ENCODE data around the gene MINDY2.
A peak's percentile ranks its signal among the peaks of the same experiment; 100 is the strongest.

The MINDY2 gene, protein sequence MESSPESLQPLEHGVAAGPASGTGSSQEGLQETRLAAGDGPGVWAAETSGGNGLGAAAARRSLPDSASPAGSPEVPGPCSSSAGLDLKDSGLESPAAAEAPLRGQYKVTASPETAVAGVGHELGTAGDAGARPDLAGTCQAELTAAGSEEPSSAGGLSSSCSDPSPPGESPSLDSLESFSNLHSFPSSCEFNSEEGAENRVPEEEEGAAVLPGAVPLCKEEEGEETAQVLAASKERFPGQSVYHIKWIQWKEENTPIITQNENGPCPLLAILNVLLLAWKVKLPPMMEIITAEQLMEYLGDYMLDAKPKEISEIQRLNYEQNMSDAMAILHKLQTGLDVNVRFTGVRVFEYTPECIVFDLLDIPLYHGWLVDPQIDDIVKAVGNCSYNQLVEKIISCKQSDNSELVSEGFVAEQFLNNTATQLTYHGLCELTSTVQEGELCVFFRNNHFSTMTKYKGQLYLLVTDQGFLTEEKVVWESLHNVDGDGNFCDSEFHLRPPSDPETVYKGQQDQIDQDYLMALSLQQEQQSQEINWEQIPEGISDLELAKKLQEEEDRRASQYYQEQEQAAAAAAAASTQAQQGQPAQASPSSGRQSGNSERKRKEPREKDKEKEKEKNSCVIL

DNA sequence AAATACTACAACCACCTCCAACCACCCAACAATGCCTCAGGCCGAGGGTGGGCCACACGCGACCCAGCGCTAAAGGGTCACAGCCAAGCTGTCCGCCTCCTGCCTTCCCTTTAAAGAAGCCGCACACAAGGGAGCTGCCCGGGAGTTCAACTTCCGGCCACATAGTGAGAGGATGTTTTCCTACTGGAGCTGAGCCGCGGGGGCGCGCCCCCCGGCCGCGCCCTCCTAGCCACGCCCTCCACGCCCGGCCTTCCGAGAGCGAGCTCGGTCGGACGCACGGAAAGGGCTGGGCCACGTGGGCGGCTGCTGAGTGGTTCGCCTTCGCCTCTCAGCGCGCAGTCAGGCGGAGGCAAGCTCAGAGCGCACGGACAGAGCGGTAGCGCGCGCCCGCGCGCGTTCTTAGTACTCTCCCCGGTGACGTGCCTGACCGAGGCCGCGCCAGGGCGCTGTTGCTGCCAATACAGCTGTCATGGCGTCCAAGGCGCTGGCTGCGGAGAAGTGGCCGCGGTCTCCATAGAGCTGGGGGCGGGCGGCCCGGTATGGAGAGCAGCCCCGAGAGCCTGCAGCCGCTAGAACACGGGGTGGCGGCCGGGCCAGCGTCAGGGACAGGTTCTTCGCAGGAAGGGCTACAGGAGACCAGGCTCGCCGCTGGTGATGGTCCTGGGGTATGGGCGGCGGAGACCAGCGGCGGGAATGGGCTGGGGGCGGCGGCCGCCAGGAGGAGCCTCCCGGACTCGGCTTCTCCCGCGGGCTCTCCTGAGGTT lies at the start of gene MINDY2:
TSS of gene MINDY2 (plus strand) at position 446 of the 764 bp plus-strand sequence. CDS start at position 540, 94 bp downstream.
- DNase-seq = peak; percentile 99

DNA sequence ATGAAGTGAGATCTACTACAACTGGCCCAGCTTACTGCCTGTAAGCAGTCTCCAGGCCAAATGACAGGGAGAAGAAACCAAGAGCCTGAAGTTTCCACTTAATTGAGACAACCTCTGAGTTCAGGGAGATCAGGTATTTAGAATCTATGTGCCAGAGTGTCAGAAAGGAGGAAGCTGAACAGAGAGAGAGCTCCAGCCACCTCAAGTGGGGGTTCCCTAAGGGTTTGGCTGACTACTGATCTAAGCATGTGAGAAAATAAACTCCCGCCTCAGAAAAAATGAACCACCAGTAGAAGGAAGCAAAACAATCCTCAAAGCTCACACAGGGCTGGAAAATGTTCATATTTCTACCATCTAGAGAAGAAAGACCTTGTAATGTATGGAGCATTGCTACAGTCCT lies 46.6 kb upstream of the MINDY2 start:
- no peak for DNase-seq

DNA sequence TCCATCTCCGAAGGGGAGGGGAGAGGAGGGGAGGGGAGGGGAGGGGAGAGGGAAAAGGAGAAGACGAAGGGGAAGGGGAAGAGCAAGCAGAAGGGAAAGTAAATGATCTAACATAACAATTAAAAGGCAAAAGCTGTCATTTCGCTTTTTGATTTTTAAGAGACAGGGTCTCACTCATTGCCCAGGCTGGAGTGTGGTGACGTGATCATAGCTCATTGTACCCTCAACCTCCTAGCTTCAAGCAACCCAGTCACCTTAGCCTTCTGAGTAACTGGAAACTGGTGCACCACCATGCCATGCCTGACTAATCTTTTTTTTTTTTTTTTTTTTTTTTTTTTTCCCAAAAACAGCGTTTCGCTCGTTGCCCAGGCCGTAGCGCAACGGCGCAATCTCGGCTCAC lies 44.2 kb upstream of the MINDY2 start:
- DNase-seq = no peak

DNA sequence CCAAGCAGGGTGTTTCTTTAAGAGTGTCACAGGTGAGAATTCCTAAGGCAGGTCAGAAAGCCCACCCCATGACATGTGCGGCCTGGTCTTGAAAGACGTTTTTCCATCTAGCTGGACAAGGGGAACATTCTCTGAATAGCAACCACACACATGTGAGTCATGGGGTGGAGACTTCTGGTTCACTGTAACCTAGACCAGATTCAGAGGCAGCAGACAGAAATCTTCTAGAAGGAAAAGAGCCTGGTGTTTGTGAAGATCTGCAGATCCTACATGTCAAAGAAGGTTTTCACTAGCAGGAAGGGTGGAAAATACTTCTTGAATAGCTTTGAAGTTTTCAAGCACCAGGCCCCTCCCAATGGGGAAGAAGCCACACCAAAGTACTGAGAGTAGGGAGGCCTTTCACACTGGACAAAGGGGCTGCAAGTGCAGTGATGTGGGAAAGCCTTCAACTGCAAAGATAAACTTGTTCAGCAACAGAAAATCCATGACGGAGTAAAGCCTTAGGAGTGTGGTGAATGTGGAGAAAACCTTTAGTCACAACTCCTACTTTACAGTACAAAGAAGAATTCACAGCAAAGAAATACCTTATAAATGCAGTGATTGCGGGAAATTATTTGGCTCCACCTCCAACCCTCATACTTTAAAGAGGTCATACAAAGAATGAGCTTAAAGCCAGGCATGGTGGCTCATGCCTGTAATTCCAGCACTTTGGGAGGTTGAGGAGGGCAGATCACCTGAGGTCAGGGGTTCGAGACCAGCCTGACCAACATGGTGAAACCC lies 39.2 kb upstream of the MINDY2 start:
- no peak for DNase-seq

DNA sequence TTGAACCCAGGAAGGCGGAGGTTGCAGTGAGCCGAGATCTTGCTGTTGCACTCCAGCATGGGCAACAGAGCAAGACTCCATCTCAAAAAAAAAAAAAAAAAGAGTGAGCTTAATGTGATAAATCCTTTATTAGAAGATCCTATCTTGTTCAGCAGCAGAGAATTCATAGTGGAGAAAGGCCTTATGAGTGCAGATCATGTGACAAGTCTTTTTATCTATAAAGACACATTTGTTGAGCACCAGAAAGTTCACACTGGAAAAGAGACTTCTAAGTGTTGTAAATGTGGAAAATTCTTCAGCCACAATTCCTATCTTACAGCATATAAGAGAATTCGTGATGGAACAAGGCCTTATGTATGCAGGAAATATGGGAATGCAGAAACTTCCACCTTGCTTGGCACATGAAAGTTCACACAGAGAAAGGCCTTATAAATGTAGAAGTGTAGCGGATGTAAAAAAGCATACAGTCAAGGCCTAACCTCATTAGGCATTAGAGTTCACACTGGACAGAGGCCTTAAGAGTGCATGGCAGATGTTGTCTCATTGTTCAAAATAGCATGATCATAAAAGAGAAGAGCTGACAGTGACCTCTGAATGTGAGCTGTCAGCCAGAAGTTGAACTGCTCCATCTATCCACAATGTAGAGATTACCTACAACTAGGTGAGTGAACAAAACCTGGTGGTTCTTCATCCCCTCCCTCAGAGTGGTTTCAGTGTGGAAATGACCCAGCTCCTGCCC lies 38.3 kb upstream of the MINDY2 start:
- peak; percentile 15 for DNase-seq

DNA sequence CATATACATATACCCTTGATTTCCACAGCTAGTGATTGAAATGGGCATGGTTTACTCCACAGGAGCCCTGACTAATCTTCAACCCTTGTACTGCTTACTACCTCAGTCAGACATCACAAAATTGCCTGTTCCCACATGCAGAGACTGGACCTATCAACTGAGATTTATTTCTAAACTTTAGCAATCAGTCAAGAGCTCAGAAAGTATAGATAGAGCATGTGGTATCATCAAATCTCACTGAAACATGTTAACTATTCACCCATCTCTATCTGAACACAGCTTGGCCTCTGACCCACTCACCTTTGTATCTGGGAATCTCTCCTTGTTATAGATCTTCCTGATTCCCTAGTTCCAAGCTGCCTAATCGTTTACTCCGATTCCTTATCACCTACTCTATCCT lies 36.2 kb upstream of the MINDY2 start:
- no peak for DNase-seq

DNA sequence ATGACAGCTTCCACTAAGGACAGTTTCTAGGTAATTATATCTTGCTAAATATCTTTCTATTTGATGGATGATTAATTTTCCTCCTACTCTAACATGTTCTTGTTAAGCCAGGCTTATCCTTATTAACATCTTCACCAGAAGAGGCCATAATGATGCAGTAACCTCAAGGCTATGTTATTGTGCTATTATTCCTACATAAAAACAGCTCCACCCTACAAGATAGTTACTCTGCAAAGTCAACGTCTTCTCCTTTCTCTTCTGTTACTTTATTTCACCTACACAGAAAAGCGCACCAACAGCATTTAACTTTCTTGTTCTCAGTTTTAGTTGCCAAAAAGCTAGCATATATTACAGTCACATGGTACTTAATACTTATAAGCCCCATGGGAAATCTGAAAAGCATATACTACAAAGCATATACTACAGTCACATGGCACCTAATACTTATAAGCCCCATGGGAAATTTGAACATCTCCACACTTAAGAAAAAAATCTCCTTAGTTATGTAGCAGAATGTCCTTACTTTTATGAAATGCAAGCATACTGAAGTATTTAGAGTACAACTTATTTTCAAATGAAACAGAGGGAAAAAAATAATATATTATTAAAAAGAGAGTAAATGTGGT lies 35.0 kb upstream of the MINDY2 start:
- peak; percentile 64 for DNase-seq

DNA sequence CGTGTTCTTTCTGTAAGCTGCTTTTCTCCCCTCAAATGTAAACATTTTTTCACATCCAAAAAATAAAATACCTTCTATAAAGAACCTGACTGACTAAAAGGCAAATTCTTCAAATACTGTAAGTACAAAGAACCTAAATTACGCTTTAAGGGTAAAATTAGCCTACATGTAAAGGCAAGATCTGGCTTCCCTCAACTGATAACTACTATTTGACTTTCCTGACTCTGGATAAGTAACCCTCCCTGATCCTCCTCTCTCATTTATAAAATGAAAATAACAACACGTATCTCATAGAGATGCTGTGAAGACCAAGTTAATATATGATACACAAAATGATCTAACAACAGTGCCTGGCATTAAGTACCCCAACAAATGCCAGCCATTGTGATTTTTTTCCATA lies 33.8 kb upstream of the MINDY2 start:
- DNase-seq = no peak

DNA sequence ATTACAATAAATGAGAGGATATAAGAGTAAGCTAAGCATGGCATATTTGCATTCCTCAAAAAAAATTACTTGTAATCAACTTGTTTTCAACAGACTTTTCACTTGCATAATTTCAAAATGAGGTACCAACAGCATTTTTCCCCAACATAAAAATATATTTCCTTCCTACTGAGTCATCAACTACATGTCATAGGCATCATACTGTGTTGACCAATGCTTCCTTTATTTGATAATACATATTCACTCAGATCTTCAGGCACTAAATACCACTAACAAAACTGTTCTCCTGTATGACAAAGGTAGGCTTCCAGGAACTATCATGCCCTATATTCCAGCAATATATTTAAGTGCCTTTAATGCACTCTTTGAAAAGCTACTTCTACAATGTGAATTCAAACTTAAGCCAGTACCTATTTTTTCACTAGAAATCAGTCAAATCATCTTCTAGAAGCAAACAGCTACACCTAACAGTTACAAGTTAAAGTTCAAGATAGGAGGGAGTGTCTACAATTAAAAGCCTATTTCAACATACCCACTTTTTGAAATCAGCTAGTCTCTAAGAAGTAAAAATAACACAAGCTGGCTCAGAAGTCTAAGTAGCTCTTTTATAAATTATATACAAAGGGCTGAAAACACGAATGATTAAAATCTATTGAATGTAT lies 32.9 kb upstream of the MINDY2 start:
- no peak for DNase-seq

DNA sequence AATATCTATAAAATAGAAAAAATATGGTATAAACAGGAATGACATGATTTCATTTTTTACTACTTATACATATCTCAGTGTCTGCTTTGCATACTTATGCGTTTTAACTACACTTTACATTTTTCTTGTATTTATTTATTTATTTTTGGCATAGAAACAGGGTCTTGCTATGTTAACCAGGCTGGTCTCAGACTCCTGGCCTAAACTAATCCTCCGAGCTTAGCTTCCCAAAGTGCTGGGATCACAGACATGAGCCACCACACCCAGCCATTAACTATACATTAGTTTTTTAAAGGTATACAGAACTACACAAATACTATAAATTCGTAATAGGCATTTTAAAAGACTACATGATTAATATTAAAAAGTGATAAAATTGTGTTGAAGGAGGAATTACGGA lies 30.7 kb upstream of the MINDY2 start:
- peak; percentile 59 for DNase-seq

DNA sequence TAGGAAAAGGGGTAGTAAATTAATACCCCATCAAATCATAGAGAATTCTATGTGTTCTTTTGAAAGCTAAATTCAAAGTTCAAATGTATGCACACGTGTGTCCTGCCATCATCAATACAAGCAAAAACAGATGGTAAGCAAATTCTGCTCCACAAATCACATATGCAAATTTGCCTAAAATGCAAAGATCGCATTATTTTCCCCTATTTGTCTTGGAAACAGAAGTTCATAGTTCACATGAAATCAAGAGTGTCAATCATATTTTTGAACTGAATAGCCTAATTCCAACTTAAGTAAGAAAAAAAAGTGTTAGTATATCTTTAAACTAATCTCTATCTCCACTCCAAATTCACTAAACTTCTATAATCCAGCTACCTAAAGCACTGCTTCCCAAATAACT lies 30.1 kb upstream of the MINDY2 start:
- no peak for DNase-seq

DNA sequence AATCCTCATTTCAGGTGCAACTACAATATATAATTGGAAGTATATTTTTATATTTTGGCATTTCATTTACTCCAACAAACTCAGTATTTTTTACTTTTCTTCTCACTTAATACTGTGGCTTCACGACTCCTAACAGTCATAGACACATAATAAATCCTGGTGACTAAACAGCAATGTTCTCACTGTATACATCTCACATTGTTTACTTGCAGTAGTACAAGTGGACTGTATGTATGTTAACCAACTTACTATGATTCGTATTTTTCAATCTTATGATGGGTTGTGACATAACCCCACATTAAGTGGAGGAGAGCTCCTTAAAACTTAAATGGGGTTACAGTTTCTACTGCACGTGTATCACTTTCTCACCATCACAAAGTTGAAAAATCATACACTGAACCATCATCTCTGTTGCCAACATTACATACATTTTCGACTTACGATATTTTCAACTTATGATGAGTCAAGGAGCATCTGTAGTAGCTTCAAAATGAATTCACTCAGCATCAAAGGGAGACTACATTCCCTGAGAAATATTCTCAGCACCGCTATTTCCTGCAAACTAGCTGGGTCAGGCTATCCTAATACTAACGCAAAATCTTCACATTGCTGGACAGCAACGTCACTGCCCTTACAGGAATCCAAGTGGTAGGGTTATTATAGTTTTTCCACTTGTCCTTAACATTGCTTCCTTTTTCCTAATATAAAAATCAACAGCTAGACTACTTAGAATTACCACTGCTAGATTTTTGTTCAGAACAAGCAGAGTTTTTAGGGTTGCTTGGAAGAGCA lies 28.9 kb upstream of the MINDY2 start:
- DNase-seq = no peak

DNA sequence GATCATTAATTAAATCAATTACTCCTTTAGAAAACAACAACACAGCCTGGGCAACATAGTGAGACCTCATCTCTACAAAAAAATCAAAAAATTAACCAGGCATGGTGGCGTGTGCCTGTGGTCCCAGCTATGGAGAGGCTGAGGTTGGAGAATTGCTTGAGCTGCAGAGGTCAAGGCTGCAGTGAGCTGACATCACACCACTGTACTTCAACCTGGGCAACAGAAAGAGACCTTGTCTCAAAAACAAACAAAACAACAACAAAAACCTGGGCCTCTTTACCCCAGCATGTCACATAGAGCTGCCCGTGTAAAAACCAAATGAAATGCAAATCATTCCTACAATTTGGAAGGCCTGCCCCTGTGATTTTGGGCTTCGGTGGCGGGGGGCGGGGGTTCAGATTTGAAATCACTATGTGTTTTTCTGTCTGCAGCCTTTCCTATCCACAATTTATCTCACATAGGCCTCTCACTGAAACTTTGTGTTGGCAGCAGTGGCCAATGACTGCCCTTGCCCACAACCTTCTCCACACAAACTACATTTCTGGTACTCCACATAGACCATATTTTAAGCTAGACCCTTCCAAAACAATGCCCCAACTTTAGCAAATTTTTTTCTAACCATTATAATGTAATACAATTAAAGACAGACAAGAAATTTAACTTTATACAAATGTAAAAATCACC lies 28.1 kb upstream of the MINDY2 start:
- DNase-seq = no peak

DNA sequence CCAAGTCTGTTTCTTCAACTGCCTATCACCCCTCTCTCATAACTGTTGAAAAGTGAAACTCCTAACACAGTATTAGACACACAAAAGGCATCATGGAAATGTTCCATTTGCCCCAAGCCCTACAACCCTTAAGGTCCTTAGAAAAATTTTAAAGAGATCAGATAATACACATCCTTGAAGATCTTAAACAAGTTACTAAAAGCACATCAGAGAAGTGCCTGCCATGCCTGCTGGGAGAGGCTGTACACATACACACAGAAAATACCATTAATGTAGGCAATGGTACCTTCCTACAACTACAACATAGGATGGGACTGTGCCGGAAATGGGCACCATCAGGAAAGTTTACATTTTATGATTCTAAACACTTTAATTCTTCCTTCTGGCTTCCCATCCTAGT lies 24.9 kb upstream of the MINDY2 start:
- DNase-seq = no peak

DNA sequence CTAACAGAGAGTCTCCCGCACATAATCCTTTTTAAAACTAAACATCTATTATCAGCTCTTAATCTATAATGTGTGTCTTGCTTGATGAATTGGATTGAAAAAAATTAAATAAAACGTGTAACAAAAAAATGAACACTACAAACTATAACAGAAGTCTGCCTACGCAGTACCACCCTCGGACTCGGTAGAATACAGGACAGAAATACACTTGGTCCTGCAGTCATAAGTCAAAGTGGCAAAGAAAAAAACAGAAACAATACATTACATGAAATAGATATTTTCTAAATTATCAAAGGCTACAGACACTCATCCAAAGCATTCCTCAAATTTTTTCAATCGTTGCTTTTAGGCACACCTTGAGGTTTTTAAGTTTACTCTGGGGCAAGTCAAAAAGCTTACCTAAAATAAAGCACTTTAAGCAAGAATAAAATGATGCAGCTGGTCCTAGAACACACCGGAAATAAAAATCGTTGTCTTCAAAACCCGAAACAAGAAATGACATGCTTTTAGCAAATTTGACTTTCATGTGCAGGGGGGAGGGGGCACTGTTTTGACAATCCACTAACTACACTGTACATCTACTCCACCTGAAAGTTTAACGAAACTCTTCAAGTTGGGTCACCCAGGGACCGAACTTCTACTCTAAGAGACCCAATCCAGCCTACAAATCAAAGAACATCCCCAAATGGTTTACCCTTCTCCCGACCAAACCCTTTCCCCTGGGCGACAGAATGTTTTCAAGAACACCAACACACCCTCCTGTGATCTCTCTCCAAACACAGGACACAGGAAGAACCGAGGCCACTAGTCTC lies 22.9 kb upstream of the MINDY2 start:
- no peak for DNase-seq

DNA sequence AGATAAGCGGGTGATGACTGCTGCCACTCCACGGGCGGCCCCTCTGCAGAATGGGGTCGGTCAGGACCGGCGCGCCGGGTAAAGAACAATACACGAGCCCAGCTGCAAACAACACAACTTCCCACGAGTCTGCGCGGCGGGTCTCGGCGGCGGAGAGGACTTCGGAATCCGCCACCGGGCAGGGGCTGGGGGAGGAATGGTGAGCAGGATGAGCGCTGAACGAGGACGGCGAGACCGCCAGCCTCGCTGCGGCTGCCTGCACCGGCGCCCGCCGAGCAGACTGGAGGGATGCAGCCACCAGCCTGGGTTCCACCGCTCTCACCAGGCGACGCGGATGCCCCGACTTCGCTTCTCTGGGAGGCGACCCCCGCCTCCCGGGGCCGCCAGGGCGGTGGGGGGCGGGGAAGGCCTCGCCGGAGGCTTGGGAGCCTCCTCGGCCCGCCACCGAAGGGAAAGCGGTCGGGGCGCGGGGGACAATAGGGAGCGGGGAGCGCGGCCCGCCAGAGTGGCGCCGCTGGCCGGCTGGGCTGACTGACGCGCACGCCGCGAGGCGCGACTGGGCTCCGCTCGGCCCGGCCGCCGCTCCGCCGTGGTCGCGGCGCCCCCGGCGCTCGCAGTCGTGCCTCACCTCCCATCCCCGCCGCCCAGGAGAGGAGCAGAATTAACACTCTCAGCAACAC lies 22.1 kb upstream of the MINDY2 start:
- DNase-seq = peak; percentile 63

DNA sequence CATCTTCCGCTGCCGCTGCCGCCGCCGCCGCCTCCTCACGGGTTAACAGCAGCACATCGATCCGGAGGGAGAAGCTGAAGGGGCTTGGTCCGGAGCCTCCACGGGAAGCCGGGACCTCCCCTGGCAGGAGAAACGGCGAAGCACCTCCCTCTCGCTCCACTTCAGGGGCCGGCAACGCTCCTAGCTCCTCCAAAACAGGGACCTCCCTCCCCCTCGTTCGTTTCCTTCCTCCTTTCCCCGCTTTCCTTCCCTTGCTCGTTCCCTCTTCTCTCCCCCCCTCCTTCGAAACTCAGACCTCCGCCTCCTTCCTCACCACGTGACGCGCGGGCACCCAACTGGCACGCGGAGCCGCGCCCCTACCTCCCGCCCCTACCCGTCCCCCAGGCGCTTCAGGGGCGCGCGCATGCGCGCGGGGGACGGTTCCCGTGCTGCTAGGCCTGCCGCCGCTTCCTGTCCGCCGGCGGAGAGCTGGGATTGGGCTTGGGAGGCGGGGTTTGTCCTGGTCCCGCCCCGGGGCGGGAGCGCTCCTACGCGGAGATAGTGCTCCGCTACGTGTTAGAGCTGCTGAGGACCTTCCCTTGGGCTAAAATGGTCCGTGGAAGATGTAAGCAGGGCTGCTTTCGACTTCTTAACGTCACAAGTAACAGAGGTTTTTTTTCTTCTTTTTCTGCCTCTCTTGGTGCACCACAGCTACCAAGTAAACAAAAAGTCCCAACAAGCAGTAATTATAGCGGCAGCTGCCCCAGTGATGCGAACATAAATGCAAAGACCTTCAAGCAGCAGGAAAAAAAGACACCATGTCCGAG lies 21.4 kb upstream of the MINDY2 start, which contains the start of gene ADAM10:
TSS of gene ADAM10 (minus strand) at position 176 of the 806 bp plus-strand sequence. CDS start at position 3, 173 bp downstream.
- DNase-seq = peak; percentile 100
